ENCODE measurements around the gene EPHA6.

- TF ChIP-seq CTCF (IDR thresholded peaks at IDR 0.05) (peak; percentile 49 to 80 (median 64)), POLR2A (IDR thresholded peaks at IDR 0.05) (no peak)
These were observed 1.1 kb upstream of the EPHA6 start for GRCh38 chr3:96813134-96813819.
